ENCODE data around the gene PLXDC1.

DNA sequence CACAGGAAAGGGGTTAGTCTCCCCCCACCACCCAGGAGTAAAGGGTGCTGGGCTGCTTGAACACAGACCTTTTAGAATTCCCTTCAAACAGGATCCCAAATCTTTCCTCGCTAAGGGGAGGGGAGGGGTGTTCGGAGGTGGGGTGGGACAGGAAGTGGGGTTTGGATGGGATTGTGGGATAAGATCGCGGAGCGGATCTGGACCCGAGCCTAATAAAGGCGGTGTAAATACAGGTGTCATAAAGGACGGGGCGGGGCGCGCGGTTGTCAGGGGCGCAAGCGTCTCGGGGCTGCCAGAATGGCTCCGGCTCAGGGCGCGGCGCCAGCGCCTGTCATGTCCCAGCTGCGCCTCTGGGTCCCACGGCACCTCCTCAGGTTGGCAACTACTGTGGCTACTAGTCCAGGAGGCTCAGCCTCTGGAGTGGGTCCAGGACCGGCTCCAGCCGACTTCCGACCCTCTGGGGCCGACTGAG, 124.4 kb downstream of the PLXDC1 start:
- no peak for TF ChIP-seq CTCF (conservative IDR thresholded peaks at IDR 0.05; ENCODE audit: low read depth, low read length)
- no peak for TF ChIP-seq EZH2 (IDR thresholded peaks at IDR 0.05; ENCODE audit: borderline replicate concordance, low read depth, low read length, poor library complexity, severe bottlenecking)

Measured in A673 (cell line).